Ishikawa (cell line): ENCODE data around the gene ANKRD11.

Experiments
- CEBPB ChIP-seq: IDR thresholded peaks from 2 replicates; pipeline ENCODE4 v1.6.1; 2012
- CREB1 ChIP-seq: IDR thresholded peaks from 2 replicates; pipeline ENCODE4 v1.6.1; 2012; ENCODE audit warnings: low read depth
- EGR1 ChIP-seq: IDR thresholded peaks from 2 replicates; pipeline ENCODE4 v1.6.1; 2012
- EP300 ChIP-seq: IDR thresholded peaks from 2 replicates; pipeline ENCODE4 v1.6.1; 2012; ENCODE audit warnings: borderline replicate concordance
- FOXM1 ChIP-seq: IDR thresholded peaks from 2 replicates; pipeline ENCODE4 v1.6.1; 2012; ENCODE audit warnings: low read depth, borderline replicate concordance
- NFIC ChIP-seq: IDR thresholded peaks from 2 replicates; pipeline ENCODE4 v1.6.1; 2012
- RAD21 ChIP-seq: IDR thresholded peaks from 2 replicates; pipeline ENCODE4 v1.6.1; 2012; ENCODE audit warnings: low read depth
- TAF1 ChIP-seq: IDR thresholded peaks from 2 replicates; pipeline ENCODE4 v1.6.1; 2012; ENCODE audit warnings: low read depth, mild to moderate bottlenecking
- TCF12 ChIP-seq: IDR thresholded peaks from 2 replicates; pipeline ENCODE4 v1.6.1; 2012; ENCODE audit warnings: low read depth
- TEAD4 ChIP-seq: IDR thresholded peaks from 2 replicates; pipeline ENCODE4 v1.6.1; 2012
- YY1 ChIP-seq: IDR thresholded peaks from 2 replicates; pipeline ENCODE4 v1.6.1; 2012; ENCODE audit warnings: low read depth
- ZBTB7A ChIP-seq: IDR thresholded peaks from 2 replicates; pipeline ENCODE4 v1.6.1; 2012; ENCODE audit warnings: low read depth
- TF ChIP-seq, protein P1 (sequence below): IDR thresholded peaks from 2 replicates; pipeline ENCODE4 v1.6.1; 2012; ENCODE audit warnings: low read depth, mild to moderate bottlenecking
- TF ChIP-seq, protein P2 (sequence below): IDR thresholded peaks from 2 replicates; pipeline ENCODE4 v1.6.1; 2012
- TF ChIP-seq, protein P3 (sequence below): IDR thresholded peaks from 2 replicates; pipeline ENCODE4 v1.6.1; 2012

ANKRD11 gene

DNA sequence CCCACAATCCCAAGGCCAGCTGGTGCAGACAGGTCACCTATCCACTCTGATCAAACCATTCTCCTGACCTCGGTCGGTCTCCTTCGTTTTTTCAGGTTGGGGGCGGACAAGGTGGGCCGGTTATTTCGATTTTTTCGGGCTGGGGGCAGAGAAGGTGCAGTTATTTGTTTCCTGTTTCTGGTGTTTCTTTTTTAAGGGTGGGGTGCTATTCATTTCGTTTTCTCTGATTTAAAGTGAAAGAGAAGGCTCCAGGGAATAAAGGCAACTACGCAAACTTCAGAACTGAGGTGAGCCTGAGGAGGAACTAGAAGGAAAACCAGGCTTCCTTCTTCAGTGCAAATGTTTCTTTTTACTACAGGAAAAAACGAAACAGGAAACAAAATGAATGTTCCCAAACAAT is 64.8 kb downstream of the ANKRD11 start:
- TF ChIP-seq, protein P1, sequence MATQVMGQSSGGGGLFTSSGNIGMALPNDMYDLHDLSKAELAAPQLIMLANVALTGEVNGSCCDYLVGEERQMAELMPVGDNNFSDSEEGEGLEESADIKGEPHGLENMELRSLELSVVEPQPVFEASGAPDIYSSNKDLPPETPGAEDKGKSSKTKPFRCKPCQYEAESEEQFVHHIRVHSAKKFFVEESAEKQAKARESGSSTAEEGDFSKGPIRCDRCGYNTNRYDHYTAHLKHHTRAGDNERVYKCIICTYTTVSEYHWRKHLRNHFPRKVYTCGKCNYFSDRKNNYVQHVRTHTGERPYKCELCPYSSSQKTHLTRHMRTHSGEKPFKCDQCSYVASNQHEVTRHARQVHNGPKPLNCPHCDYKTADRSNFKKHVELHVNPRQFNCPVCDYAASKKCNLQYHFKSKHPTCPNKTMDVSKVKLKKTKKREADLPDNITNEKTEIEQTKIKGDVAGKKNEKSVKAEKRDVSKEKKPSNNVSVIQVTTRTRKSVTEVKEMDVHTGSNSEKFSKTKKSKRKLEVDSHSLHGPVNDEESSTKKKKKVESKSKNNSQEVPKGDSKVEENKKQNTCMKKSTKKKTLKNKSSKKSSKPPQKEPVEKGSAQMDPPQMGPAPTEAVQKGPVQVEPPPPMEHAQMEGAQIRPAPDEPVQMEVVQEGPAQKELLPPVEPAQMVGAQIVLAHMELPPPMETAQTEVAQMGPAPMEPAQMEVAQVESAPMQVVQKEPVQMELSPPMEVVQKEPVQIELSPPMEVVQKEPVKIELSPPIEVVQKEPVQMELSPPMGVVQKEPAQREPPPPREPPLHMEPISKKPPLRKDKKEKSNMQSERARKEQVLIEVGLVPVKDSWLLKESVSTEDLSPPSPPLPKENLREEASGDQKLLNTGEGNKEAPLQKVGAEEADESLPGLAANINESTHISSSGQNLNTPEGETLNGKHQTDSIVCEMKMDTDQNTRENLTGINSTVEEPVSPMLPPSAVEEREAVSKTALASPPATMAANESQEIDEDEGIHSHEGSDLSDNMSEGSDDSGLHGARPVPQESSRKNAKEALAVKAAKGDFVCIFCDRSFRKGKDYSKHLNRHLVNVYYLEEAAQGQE: no peak
- TF ChIP-seq ZBTB7A: no peak
- no peak for TF ChIP-seq NFIC

DNA sequence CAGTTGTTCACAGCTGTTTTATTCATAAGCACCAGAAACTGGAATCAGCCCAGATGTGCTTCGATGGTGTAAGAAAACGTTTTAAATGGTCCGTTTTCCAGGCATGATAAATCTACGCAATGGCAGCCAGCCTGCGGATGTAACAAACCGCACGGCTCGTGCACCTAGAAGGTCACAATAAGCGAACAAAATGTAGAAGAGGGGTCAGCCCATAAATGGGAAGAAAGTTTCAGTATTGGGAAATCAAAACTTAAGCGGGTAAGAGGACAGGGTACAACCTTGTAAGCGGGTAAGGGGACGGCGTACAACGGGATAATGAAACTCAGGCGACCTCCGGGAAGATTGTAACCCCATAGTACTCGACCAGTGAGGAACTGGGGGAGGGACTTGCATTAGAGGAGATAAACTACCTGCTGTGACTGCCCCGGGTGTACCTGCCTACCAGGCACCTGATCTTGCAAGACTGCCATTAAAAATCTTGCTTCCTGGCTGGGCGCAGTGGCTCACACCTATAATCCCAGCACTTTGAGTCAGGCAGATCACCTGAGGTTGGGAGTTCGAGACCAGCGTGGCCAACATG is 66.6 kb downstream of the ANKRD11 start:
- no peak for TF ChIP-seq TAF1
- no peak for TF ChIP-seq ZBTB7A
- TF ChIP-seq TCF12: no peak
- TF ChIP-seq, protein P2, sequence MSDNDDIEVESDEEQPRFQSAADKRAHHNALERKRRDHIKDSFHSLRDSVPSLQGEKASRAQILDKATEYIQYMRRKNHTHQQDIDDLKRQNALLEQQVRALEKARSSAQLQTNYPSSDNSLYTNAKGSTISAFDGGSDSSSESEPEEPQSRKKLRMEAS: no peak
- no peak for TF ChIP-seq NFIC
- no peak for TF ChIP-seq EP300
- TF ChIP-seq, protein P1: no peak
- no peak for TF ChIP-seq CEBPB
- TF ChIP-seq RAD21: no peak
- no peak for TF ChIP-seq FOXM1
- TF ChIP-seq, protein P3, sequence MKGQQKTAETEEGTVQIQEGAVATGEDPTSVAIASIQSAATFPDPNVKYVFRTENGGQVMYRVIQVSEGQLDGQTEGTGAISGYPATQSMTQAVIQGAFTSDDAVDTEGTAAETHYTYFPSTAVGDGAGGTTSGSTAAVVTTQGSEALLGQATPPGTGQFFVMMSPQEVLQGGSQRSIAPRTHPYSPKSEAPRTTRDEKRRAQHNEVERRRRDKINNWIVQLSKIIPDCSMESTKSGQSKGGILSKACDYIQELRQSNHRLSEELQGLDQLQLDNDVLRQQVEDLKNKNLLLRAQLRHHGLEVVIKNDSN: no peak
- no peak for TF ChIP-seq TEAD4
- no peak for TF ChIP-seq EGR1
- no peak for TF ChIP-seq CREB1
- no peak for TF ChIP-seq YY1

DNA sequence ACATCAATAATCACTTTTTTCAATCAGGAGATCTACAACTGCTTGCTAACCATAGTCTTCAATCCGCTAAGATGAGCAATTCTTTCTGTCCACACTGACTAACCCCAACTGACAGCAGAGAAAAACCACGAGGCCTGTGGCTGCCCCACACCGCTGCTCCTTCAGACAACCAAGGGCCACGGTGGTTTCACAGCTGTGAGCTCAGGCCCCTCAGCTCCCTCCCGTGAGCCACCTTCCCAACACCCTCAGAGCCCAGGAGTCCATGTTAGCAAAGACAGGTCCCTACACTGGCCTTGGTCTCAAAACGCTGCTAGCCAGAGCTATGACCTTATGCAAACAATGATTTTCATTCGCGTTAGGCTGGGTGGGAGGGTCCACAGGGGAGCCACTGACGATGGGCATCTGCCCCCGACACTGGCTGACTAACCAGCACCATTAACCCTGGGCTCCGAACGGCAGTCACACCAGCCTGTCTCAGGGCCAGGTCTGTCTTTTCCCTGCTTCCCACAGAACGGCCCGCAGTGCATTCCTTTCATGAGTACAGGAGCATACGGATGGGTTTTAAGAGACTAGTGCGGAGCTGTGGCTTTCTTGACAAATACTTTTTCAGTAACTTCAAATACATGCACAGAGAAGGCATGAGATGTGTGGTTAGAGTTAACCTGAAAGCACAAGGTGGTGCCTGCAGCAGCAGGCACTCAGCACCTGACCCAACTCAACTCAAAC is 67.3 kb downstream of the ANKRD11 start:
- TF ChIP-seq TEAD4 (no peak), YY1 (no peak), RAD21 (no peak), CREB1 (no peak), TCF12 (no peak), EP300 (no peak), NFIC (no peak), FOXM1 (no peak), TAF1 (no peak), ZBTB7A (no peak), EGR1 (no peak), CEBPB (no peak)
- TF ChIP-seq, protein P1: no peak
- TF ChIP-seq, protein P2: no peak

DNA sequence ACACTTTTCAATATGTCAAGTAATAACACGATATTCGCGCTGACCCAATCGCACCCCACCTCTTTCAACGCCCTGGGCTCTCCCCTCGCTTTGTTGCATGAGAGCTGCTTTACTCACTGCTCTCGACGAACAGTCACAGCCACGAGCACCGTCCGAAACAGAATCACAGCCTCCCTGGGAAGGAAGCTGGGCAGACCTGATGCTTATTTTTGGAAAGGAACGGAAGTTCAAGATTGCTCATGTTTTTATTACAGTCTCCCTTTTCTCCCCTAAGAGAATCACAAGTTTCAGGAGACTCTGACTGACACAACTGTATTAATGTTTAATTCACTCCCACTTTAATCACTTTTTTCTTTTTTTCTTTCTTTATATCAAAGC is 67.8 kb downstream of the ANKRD11 start:
- TF ChIP-seq RAD21 (no peak), YY1 (no peak), CEBPB (no peak), CREB1 (no peak), TAF1 (no peak), ZBTB7A (no peak), EP300 (no peak), TCF12 (no peak), FOXM1 (no peak), EGR1 (no peak), TEAD4 (no peak), NFIC (no peak)
- TF ChIP-seq, protein P3: no peak
- TF ChIP-seq, protein P1: no peak
- TF ChIP-seq, protein P2: no peak
